C4-2B (cell line): ENCODE measurements around the gene KPNB1.

Experiments used
- ZFX ChIP-seq: fragments of 450-650 bp; IDR thresholded peaks from 2 replicates; pipeline ENCODE4 v1.6.1; 2017
- TF ChIP-seq, protein P1 (sequence below): fragments of 450-650 bp; conservative IDR thresholded peaks from 2 replicates; pipeline ENCODE4 v1.5.1; 2017; ENCODE audit warnings: mild to moderate bottlenecking

DNA sequence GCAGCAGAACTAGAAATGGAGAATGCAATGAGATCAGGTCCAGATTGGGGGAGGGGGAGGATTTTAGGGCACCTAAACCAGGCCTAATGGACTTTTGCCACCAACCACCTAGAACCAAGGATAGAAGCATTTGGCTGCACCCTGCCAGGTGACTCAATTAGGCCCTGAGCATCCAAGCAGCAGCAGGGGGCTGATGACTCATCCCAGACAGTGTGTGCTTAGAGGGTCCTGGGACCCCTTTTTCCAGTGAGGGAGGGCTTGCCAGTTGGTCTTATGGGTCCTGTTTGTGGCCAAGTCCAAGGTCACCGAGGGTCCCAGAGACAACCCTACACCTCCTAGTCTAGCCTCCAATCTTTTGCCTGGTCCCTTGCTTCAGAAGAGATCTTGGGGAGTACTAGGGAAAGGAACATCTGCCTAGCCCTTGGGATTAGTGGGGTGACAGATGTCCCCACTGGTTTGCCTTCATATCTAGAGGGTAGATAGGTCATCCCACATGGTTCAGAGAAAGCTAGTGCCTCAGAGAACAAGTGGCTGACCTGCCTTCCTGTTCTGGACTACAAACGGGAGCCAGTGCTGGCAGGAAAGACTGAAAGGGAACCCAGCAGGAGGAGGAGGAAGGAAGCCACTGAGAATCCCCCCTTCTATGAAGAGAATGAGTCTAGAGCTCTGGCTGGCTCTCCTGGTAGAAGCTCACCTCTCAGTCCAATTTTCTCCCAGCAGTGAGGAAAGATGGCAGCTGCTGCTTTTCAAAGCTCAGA, 42.6 kb downstream of the KPNB1 start:
- TF ChIP-seq, protein P1, sequence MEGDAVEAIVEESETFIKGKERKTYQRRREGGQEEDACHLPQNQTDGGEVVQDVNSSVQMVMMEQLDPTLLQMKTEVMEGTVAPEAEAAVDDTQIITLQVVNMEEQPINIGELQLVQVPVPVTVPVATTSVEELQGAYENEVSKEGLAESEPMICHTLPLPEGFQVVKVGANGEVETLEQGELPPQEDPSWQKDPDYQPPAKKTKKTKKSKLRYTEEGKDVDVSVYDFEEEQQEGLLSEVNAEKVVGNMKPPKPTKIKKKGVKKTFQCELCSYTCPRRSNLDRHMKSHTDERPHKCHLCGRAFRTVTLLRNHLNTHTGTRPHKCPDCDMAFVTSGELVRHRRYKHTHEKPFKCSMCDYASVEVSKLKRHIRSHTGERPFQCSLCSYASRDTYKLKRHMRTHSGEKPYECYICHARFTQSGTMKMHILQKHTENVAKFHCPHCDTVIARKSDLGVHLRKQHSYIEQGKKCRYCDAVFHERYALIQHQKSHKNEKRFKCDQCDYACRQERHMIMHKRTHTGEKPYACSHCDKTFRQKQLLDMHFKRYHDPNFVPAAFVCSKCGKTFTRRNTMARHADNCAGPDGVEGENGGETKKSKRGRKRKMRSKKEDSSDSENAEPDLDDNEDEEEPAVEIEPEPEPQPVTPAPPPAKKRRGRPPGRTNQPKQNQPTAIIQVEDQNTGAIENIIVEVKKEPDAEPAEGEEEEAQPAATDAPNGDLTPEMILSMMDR, result no peak
- no peak for TF ChIP-seq ZFX
